AG04450 (cell line): ENCODE measurements around the gene CDA. TPM values are rescaled to one million over a fixed set of nuclear protein-coding genes. Genes with fewer than 3 reads are reported as not detected.

Experiments
- CTCF ChIA-PET: fragments of 300-600, 350-600 bp; formaldehyde crosslinking; extraction: SDS; loops from one replicate; lab custom pipeline; 2022; ENCODE audit warnings: antibody characterized with exemption, inconsistent platforms; lab: Charles Lee
- POLR2A ChIA-PET: fragments of 350-600 bp; formaldehyde crosslinking; extraction: SDS; loops from one replicate; lab custom pipeline; 2021; ENCODE audit warnings: antibody characterized with exemption, inconsistent platforms; lab: Yijun Ruan, JAX
- DNase-seq: peaks from one replicate; pipeline ENCODE4 v3.0.0-alpha.2; 2011; ENCODE audit warnings: low read depth, low spot score
- H3K27ac ChIP-seq: one replicate; pipeline ENCODE4 v1.5.1; 2012; ENCODE audit warnings: low read depth, low read length, control low read depth
- H3K27me3 ChIP-seq: one replicate; pipeline ENCODE4 v1.6.0; 2012; ENCODE audit warnings: low read length; ENCODE audit not compliant: control insufficient read depth, insufficient read depth
- H3K4me3 ChIP-seq: 2 replicates; pipeline ENCODE4 v1.5.1; 2011; ENCODE audit warnings: mild to moderate bottlenecking, low read depth, low read length, control low read depth
- H3K9me3 ChIP-seq: 2 replicates; pipeline ENCODE4 v1.5.1; 2012; ENCODE audit warnings: low read length; ENCODE audit not compliant: control insufficient read depth, insufficient read depth
- CTCF ChIP-seq: IDR thresholded peaks from 2 replicates; pipeline ENCODE4 v1.5.1; 2011; ENCODE audit warnings: low read depth, low read length, control low read depth, inconsistent platforms
- polyA plus RNA-seq: library from polyadenylated mRNA; depleted of rRNA; stranded (reverse); fragments of >200 nt; gene quantifications from 2 replicates; pipeline ENCODE4 v1.2.3, GENCODE V29; 2011

CDA gene
- polyA plus RNA-seq, 1 experiment = 2.8 TPM

DNA sequence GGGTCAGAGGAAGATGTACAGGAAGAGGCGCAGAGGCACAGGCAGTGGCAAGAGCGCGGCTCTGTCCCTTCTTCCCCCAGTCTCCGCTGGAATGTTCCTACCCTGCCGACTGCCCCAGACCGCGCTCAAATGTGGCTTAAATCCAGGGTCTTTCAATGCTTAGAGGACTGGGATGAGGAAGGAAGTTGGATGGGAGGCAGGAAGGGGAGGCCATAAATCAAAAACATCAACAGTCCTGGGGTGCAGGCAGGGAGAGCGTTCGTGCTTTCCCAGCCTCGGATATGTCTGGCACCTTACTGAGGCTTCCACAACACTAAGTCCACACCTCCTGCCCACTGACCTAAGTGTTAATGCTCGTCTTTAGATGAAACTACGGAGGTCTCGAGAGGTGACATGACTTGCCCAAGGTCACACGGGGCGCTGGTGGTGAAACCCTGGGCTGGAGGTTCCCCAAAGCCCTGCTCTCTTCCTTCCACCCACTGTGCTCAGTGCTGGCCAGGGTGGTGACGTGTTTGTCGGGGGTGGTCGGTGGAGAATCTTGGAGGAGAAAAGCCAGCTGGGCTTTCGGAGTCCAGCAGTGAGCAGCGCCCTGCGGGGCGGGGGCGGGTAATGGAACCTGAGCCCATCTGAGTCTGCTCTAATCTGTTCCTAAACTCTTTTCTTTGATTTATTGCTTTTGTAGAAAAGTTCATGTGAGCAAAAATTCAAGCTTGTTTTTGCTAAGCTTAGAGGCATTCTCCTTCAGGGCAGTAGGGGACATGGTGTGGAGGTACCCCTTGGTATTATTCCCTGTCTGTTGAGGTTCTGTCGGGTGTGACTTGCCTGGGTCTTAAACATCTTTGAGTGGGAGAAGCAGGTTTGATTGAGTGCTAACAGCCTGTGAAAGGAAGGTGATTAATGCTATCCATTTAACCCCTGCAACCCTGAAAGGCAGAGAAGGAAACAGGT, 708 bp downstream of the CDA start:
- Histone ChIP-seq H3K4me3 (peak overlapping the region; percentile 43), H3K9me3 (peaks cover 4% of the 10 kb centered on the region), H3K27me3 (no peaks in the 10 kb centered on the region), H3K27ac (peak overlapping the region; percentile 85)
- ChIA-PET CTCF (interaction anchor here (0.6 to 2.7 kb wide), 6 partner anchors 14 to 671 kb away, joined by 3 to 13 read pairs (median 6); no protein-coding TSS in a partner anchor), POLR2A (interaction anchor here (1.0 to 2.6 kb wide), 4 partner anchors 14 to 44 kb away, joined by 3 to 13 read pairs (median 6); no protein-coding TSS in a partner anchor)
- TF ChIP-seq CTCF = no peak
- DNase-seq = peak; percentile 78

GRCh38 chr1:20590306-20590777, 1.4 kb downstream of the CDA start:
- POLR2A ChIA-PET = interaction anchor here (1.0 to 2.6 kb wide), 4 partner anchors 14 to 44 kb away, joined by 3 to 13 read pairs (median 6); no protein-coding TSS in a partner anchor
- DNase-seq = no peak

GRCh38 chr1:20593756-20594155, 4.9 kb downstream of the CDA start:
- DNase-seq = no peak
- ChIA-PET POLR2A (interaction anchor here (0.6 kb wide), 1 partner anchor 712 kb away, joined by 3 read pairs; the partner anchor contains the start of gene OTUD3), CTCF (interaction anchor here (0.5 to 3.6 kb wide), 4 partner anchors 19 to 381 kb away, joined by 4 to 13 read pairs (median 6); no protein-coding TSS in a partner anchor)
- H3K27me3 ChIP-seq = no peaks in the 10 kb centered on the region
- no peaks in the 10 kb centered on the region; the same call in 1 of the 2 replicates for H3K9me3 ChIP-seq
- H3K27ac ChIP-seq = no peak overlapping the region
- no peak overlapping the region for H3K4me3 ChIP-seq
- no peak for TF ChIP-seq CTCF

More at GRCh38 chr1:20590306-20590777, 1.4 kb downstream of the CDA start:
- TF ChIP-seq CTCF = no peak
- H3K27me3 ChIP-seq = no peaks in the 10 kb centered on the region
- CTCF ChIA-PET = interaction anchor here (0.6 to 2.7 kb wide), 5 partner anchors 15 to 672 kb away, joined by 3 to 13 read pairs (median 5); no protein-coding TSS in a partner anchor
- H3K4me3 ChIP-seq = no peak overlapping the region
- peaks cover 4% of the 10 kb centered on the region for H3K9me3 ChIP-seq
- peak overlapping the region; percentile 85 for H3K27ac ChIP-seq

DNA sequence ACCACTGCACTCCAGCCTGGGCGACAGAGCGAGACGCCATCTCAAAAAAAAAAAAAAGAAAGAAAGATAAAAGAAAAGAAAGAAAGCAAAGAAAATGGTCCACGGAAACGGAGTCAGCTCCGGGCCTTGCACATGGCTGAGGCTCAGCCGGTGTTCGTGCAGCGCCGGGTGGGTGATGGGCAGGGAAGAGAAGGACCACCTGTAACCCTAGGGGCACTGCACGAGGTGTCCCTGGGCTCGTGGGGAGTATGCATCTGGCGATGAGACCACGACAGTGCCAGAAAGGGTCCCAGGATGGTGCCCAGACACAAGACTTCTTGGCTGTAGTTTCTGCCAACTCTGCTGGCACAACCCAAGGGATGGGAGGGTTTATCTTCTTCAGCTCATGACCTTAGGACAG, 5.8 kb downstream of the CDA start:
- POLR2A ChIA-PET = no interaction called here
- DNase-seq = no peak
- no peak for TF ChIP-seq CTCF
- Histone ChIP-seq H3K4me3 (no peak overlapping the region), H3K27me3 (no peaks in the 10 kb centered on the region), H3K9me3 (no peaks in the 10 kb centered on the region), H3K27ac (no peak overlapping the region)
- CTCF ChIA-PET = no interaction called here
